Activated naive CD4-positive, alpha-beta T cell (primary cell): ENCODE data around the gene KRT2.

ENCODE experiments used
- DNase-seq, 4 experiments: peaks; one replicate each; lab custom pipeline; 2025; lab: John Stamatoyannopoulos, UW

The KRT2 gene

DNA sequence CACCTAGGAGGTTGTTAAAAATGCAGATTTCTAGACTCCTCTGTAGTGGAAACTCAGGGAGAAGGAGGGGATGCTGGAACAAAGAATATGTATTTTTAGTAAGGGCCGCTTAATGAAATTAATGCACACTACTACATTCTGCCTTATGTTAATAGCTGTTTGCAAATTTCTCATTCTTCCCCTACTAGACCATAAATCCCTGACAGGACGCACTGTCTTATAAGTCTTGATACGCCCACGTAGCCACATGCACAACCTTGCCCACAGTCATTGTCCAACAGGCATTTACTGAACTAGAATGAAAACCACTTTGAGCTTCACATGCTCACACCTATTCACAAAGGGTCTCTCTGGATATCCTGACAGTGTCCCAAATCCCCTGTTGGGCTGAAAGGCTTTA lies 10.5 kb downstream of the KRT2 start:
- DNase-seq: no peak

DNA sequence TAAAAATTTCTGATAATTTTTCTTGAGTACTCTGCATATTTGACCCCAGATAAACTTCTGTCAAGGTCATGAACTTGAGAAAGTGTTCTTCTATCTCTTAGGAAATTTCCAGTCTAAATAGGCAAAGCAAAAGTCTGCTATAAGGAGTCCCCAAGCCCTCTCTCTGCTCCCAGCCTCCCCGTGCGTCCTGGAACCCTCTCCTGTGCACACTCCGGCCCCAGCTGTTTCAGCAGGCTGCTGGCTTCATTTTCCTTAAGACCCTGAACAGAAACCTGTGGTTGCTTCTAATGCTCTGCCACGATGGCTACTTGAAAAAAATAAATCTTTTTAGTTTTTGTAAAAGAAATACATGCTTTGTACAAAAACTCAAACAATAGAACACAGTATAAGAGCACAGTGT lies 14.7 kb downstream of the KRT2 start:
- DNase-seq: no peak

DNA sequence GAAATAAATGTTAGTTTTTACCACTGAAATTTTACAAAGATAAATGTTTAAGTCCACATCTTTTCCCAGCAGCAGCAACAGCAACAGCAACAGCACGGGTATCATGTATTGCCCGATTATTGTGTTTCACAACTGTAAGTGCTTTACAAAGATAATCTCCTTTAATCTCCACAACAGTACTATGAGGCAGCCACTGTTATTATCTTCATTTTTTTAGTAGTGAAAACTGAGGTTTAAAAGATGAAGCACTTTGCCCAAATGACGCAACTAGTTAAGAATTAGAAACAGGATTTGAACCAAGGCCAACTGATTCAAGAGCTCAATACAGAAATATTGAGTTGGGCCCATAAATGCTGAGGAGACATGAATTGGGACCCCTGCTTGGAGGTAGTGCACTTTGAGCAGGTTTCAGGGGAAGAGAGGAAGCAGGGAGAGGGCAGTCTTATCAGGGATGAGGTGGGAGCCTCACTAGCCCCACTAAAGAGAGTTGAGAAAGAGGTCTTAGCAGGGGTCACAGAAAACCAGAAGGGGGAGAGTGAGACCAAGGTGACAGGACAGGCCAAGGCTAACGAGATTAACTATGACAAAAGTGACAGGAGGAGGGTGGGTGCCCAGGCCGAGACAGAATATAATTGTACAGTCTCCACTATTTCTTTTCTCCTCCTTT lies 15.3 kb downstream of the KRT2 start:
- DNase-seq: no peak

DNA sequence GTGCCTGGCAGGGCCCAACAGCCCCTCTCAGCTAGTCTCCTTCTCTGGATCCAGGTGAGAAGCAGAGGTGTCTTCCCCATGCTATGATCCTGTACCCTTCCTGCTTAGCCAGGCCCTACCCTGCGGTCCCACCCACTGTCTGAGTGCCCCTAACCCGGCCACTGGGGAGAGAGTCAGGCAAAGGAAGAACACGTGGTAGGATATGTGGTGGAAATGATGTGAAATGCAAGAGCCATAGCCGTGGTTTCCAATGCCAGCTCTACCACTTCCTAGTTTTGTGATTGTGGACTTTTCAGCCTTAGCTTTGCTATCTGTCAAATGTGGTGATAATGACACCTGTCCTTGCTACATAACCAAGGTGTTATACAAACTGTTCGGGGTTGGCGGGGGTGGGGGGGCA lies 15.8 kb downstream of the KRT2 start:
- no peak for DNase-seq

DNA sequence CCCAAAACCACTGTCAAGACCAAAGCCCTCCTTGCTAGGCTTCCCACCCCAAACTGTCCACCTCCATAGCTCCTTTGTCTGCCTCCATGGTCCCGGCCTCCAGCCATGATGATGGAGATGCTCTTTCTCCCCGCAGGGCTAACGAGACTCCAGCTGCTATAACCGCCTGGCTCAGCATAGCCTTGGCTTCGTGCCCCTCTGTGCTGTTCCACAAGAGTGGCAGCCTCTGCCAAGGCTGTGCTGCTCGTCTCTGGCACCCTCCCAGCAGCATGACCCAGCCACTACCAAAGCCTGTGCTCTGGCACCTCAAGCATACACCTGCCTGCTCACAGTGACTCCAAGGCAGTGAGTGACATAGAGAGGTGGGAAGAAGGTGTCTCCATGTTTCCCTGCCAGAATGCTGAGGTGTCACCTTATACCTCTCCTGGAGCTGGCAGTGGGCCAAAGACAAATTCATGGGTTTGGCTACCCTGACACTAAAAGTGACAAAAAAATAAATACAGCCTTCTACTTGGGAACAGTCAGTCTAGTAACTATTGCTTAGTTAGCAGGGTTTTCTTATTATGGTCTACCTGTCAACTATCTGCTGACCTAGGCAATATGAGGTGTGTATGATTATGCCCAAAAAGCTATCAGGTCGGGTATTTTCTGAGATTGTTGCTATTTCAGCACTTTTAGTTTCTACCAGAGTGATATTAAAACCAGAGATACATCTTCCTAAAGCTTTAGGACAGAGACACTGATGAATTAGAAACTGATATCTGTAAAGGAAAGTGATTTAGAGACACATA lies 17.6 kb downstream of the KRT2 start:
- DNase-seq: no peak

DNA sequence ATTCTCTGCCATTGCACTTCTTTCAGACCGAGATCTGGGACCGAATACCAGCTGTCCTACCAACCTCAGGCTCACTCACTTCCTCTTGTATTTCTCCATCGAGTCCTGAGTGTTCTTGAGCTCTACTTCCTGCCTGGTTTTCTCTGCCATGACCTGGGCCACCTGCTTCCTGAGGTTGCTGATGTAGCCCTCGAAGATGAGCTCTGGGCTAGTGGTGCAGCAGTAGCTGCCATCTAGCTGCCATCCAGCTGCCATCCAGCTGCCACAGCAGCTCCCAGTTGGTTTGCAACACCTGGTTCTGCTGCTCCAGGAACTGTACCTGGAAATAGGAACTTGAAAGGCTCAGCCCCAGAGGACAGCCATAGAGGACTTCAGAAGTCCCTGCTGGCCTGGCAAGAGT lies 18.6 kb downstream of the KRT2 start:
- DNase-seq: no peak

DNA sequence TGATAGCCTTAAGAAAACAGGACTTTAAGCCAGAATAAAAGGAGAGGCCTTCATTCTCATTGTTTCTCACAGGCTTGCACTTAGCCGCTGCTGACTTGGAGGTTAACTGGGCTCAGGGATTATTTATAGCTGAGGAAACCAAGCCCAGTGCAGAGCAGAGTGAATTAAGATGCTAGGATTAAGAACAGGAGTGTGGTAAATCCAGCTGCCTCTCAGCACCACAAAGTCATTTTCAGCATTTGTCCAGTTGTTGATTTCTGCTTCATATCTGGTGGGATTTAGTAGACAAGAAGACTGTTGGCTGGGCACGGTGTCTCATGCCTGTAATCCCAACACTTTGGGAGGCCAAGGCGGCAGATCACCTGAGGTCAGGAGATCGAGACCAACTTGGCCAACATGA lies 19.4 kb downstream of the KRT2 start:
- DNase-seq: no peak

DNA sequence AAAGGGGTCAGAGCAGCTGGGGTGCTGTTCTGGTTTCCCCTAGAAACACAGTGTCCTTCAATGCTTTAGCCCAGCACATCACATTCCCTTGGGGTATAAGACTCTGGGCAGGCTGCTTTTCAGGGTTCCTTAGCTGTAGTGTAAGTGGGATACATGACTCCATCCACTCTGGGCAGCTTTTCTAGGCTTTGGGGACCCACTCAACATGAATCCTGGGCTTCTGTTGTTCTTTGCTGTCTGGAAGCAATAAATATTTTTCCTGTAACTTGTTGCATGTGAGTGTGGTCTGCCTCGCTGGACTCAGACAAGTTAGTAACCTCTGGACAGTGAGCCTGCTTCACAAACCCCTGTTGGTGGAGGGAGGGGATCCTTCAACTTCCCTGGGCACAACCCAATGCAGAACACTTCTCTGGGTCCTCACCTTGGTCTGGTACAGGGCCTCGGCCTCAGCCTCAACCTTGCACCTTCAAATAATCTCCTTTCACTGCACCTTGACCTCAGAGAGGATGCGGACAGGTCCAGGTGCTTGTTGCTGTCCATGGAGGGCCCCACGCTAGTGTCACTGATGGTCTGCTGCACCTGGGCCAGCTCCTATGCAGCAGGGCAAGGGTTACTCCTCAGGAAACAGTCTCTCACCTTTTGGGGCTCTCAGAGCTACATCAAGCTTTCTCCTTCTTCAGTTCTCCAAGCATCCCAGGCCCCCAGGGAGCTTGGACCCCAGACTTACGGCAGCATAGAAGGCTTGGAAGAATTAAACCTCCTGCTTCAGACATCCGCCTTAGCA lies 20.1 kb downstream of the KRT2 start:
- no peak for DNase-seq

DNA sequence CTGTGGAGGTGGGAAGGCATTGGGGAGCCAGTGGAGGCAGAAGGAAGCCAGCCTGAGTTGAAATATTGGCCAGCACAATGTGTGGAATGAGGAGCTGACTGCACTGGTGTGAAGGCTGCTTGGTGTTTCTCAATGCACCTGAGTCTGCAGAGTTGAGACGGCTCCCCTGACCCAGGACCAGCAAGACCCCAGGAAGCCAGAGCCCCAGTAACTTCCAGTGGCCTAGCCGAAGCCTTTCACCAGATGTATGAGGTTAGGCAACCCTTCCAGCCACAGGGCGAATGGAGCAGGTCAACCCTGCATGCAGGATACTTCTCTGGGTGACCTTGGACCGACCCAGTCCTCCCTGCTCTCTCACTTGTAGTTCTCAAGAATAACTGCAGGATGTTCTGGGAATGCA lies 20.7 kb downstream of the KRT2 start:
- no peak for DNase-seq

DNA sequence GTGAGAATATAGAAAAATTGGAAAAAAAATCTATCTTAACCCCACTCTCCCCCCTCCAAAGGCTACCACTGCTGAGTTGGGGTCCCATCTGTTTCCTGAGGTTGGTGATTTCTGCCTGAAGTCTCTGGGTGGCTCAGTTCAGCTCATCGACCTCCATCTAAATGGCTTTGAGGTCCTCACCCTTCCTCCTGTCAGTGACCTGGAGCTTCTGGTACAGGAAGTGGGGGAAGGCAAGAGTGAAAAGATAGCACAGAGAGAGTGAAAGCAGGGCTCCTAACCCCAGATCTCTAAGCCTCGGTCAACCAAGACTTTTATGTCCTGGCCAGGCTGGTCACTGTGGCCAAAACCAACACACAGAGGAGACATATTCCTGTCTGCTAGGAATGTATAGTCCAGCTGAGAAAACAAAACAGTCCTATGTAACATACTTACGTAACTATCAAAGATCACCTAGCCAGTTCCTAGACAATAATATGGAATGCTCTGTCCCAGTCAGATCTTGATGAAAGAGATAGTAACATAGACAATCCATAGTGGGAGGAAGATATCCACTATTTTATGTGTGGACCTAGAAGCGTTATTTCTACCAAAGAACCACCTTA lies 21.3 kb downstream of the KRT2 start:
- DNase-seq: no peak

DNA sequence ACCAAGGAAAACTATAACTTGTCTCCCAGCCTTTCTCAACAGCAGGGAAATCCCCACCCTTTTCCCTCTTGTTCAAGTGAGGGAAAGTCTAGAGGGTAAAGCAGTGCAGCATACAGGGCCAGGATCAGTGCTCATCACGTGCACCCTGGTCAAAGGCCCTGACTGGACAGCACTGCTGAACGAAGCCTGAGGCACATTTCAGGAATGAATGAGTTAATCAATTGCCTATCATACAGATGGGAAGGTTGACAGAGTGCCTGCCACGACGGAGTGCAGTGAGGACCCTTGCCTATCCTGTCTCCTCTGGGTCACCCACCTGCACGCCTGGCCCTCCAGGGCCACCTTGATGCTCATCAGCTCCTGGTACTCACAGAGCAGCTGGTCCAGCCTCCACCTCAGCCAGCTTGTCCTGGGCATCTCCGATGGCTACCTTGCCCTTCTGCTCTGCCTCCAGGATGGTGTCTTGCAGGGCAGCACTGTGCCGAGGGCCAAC lies 22.0 kb downstream of the KRT2 start:
- no peak for DNase-seq

DNA sequence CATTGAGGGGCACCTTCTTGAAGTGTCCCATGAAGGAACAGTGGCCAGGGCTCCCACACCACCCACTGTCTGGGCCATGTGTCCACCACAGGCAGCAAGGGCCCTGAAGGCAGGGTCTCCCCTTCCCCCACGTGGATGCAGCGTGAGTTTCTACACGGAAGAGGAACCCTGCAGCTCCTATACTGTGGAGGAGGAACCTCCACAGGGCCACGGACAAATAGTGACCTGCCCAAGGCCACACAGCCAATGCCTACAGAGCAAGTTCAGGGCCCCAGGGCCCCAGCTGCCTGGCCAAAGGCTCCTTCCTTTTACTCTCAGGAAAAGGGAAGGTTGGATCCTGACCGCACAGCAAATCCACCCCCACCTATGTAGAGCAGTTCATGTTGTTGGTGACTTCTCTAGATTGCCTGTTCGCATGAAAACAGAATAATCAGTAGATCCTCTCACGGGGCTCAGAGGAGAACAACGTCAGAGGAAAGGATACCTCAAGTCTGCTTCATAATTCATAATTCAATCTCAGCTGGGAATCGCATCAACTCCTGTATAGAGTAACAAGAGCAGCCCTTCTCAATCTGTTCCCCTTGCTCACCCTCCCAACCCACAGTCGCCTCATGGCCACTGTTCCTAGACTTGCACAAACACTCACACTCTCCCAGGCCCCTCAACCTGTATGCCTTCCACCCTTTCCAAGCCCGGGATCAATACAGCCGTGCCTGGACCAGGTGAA lies 22.6 kb downstream of the KRT2 start:
- no peak for DNase-seq

DNA sequence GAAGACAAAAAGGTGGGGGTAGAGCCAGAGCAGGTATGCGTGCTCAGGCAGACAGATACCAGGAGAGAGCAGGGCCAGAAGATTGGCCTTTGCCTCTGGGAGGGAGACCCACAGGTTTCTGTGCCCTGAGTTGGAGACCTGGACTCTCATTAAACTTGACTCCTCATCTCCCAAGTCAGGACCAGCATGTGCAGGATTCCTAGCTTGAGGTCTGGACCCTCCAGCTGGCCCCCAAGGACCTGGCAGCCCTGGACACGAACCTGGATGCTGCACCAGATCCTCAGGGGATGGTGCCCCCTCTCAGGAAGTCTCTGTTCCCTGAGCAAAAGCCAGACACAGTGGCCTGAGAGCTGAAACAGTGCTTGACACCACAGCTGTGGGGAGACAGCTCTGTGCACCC lies 23.2 kb downstream of the KRT2 start:
- DNase-seq: no peak

DNA sequence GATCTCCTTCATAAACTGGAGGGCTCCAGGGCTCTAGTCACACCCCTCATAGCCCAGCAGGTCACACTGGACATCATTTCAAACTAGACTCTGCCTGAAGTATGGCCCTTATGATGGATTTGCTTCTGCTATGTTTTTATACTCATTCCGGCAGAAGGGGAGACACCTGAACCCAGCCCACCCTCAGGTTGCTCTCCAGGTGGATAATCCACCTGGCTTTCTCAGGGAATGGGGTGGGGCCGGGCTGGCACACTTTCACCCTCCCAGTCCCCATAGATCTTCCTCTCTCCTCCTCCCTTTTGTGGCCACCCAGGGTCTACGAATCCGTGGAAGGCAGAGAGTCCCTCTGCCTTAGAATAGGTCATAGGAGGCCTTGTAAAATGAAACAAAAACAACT lies 23.9 kb downstream of the KRT2 start:
- no peak for DNase-seq

DNA sequence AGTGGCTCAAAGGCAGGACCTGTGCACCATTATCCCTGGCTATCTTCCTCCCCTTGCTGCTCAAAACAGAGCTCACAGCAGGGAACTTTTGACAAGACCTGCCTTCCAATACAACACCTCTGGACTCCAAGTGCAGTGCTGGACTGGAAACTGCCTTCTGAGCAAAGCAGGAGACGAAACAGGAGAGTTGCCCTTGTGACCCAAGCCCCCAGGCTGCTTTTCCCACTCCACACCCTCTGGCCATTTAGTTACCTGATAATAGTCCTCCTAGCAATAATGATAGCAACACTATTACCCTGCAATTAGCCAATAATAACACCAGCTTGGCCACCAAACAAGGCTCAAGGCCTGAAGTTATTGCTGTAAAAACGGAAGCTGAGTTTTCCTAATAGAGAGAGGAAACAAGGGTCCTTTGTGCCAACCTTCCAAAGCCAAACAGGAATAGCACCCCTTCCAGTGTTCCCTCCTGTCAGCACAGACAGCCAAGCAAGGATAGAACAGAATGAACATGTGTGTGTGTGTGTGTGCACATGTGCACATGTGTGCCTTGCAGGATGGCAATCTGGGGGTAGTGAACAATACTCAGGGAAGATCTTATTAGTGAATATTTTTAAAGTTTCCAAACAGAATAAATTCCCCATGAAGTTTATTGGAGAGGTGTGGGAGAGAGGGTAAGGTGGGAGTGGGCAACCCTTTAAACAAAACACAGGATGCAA lies 24.5 kb downstream of the KRT2 start:
- DNase-seq: no peak

DNA sequence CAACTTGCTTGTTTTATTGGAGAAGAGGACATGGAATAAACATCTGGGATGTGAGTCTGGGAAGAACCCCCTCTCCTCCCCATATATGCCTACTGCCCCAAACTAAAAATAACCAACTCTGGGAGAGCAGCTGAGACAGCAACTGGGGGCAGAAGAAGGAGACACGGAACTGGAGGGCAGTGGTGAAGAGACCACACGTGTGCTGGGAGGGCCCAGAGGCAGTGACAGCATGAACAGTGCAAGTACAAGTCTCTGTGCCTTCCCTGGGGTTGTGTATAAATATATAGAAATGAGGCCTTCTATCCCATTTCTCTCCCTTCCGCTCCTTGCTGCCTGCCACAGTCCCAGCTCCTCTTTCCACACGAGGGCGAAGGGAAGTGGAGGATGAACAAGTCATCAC lies 29.7 kb downstream of the KRT2 start:
- DNase-seq: no peak

DNA sequence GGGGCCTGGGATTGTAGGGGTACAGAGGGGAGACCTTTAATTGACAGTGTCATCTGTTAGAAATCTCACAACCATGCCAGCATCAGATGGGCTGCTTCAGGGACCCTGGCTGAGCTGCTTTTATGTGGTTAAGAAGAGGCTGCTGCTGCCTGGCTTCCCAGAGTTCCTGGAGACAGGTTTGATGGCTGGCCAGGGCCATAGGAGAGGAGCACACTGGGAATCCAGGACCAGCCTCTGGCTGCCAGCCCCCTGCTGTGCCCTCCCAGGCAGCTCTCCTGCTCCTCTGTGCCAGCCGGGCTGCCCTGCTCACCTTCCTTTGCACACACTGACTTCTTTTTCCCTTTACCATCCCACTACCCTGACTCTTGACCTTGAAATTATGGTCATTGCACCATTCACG lies 33.1 kb downstream of the KRT2 start:
- no peak for DNase-seq

DNA sequence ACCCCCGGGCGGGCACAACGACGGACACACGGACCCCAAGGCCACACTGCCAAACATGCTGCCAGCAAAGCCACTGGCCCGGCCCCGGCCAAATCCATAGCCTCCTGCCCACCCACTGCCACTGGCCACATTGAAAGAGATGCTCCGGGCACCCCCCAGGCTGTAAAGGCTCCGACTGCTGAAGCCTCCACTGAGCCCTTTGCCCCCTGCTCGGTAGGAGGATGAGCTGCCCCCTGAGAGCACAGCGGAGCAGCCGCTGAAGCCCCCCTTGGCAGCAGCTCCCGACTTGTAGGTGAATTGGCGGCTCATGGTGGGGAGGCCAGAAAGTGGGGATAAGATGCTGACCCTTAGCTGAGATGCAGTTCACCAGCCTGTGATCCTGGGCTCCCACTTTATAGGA lies 33.8 kb downstream of the KRT2 start, which contains the start of gene KRT73:
Gene KRT73 (minus strand): TSS at position 344 of the 400 bp plus-strand sequence. CDS start 35 bp downstream, at position 309.
- no peak for DNase-seq

DNA sequence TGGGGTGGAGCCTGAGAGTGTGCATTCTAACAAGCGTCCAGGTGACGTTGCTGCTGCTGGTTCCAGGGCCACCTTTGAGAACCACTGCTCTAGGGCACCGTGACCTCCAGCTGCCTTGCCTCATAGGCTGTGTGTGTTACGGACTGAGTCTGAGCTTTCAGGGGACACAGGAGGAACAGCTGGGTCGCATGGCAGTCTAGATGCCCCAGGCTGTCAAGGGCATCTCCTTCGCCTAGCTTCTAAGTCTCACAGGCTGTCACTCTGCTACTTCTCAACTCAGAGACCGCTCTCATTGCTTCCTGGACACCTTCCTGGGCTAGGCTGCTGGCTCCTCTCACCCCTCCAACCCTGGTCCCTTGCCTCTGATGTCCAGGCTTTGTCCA lies 34.6 kb downstream of the KRT2 start:
- DNase-seq: no peak

DNA sequence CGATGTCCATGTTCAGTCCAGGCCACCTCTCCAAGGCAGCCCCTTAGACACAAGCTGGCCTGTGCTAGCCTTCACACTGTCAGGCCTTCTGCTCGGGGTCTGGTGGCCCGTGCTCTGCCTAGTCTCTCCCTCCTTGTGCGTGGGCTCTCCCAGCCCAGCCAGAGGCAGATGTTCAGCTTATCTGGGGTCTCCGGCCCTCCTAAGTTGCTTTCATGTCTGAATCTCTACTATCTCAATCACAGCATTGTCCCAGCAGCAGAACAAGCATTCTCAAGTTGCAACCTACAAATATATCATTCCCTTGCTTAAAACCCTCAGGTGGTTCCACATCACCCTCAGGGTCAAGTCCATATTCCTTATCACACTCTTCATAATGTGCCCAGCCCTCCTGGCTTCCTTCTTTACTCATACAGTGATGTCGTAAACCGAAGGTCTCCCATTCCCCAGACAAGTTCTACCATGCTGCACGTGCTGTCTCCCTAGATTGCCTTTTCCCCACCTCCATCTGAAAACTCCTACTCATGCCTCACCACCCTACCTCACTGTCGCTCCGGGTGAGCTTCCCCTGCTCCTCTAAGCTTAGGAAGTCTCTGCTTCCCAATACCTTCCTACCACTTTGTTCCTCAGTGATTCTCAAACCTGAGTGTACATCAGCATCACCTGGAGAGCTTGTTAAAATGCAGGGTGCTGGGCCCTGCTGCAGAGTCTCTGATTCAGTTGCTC lies 35.2 kb downstream of the KRT2 start:
- DNase-seq: no peak
